Tibial nerve (tissue), 4 donors: ENCODE data around the gene GADD45A. TPM values are rescaled to one million over a fixed set of nuclear protein-coding genes. Genes with fewer than 3 reads are reported as not detected.

Source experiments
- DNase-seq, 2 donors: peaks; one replicate each; pipeline ENCODE4 v3.0.0-alpha.2; 2019; ENCODE audit warnings: low spot score in 2 of 2
- H3K27ac ChIP-seq, 4 donors: fragments of 200-600 bp; sonication (generic) in 3 of 4; one replicate each; pipeline ENCODE4 v1.5.1; 2017 to 2019; ENCODE audit warnings: mild to moderate bottlenecking in 1 of 4
- H3K27me3 ChIP-seq, 2 donors: fragments of 200-600 bp; sonication (generic) in 1 of 2; one replicate each; pipeline versions ENCODE4 v1.5.1 to v1.6.0; 2017 to 2019
- H3K36me3 ChIP-seq, 3 donors: fragments of 200-600 bp; sonication (generic); one replicate each; pipeline ENCODE4 v1.5.1; 2018 to 2019
- H3K4me1 ChIP-seq, 4 donors: fragments of 200-600 bp; sonication (generic) in 3 of 4; one replicate each; pipeline ENCODE4 v1.5.1; 2017 to 2019
- H3K4me3 ChIP-seq, 4 donors: fragments of 200-600 bp; sonication (generic) in 3 of 4; one replicate each; pipeline ENCODE4 v1.5.1; 2017 to 2019; ENCODE audit warnings: mild to moderate bottlenecking in 1 of 4, moderate library complexity in 1 of 4
- H3K9me3 ChIP-seq, 4 donors: fragments of 200-600 bp; sonication (generic) in 3 of 4; one replicate each; pipeline ENCODE4 v1.5.1; 2017 to 2019
- CTCF ChIP-seq, 5 experiments: fragments of 200-600 bp in 3 of 5; fragments of 450-650 bp in 2 of 5; sonication (generic) in 3 of 5; IDR thresholded peaks; one replicate each; pipeline ENCODE4 v1.5.1; 2016 to 2019; ENCODE audit warnings: antibody characterized with exemption in 5 of 5, mild to moderate bottlenecking in 3 of 5, moderate library complexity in 2 of 5
- EP300 ChIP-seq, 2 donors: sonication (generic); formaldehyde crosslinking; IDR thresholded peaks; one replicate each; pipeline ENCODE4 v1.6.1; 2017; ENCODE audit warnings: antibody characterized with exemption in 2 of 2, mild to moderate bottlenecking in 1 of 2
- POLR2A ChIP-seq, 2 donors: fragments of 450-650 bp; IDR thresholded peaks; one replicate each; pipeline ENCODE4 v1.6.1; 2017; ENCODE audit warnings: antibody characterized with exemption in 2 of 2, mild to moderate bottlenecking in 2 of 2, moderate library complexity in 2 of 2
- WGBS, 2 donors: methylation state at CpG; one replicate each; pipeline ENCODE4 v1.1.5; 2018; 5-methylcytosine and 5-hydroxymethylcytosine counted together
- total RNA-seq, 4 donors: library from RNA; depleted of rRNA; stranded (reverse); fragments of >200 nt; gene quantifications; one replicate each; pipeline ENCODE4 v1.1.0, GENCODE V29; 2016

Gene GADD45A
- total RNA-seq, 4 donors from 2014 or later: 53.1 to 95.4 (median 72.9) TPM

GRCh38 chr1:67645495-67646144, 39.4 kb upstream of the GADD45A start:
- peaks cover 0 to 31% (median 15%) of the 10 kb centered on the region in 4 donors for H3K4me1 ChIP-seq
- TF ChIP-seq CTCF (IDR thresholded peaks at IDR 0.05): no peak
- peak in 1 of 2 donors; percentile 80 for TF ChIP-seq EP300 (IDR thresholded peaks at IDR 0.05)
- H3K36me3 ChIP-seq: no peaks in the 10 kb centered on the region
- no peak overlapping the region for H3K4me3 ChIP-seq
- peak; percentile 69 for DNase-seq
- 26% methylated on average over 3 of the region's 3 CpGs for WGBS, 2 donors
- H3K27ac ChIP-seq: peak overlapping the region in 2 of 4 donors; percentile 46 to 68
- H3K9me3 ChIP-seq: no peaks in the 10 kb centered on the region
- H3K27me3 ChIP-seq: no peaks in the 10 kb centered on the region

GRCh38 chr1:67646145-67647035, 38.6 kb upstream of the GADD45A start:
- H3K36me3 ChIP-seq: no peaks in the 10 kb centered on the region
- 69 to 70% methylated on average over 3 of the region's 3 CpGs for WGBS, 2 donors
- peaks cover 0 to 31% (median 15%) of the 10 kb centered on the region in 4 donors for H3K4me1 ChIP-seq
- TF ChIP-seq POLR2A (IDR thresholded peaks at IDR 0.05): no peak
- TF ChIP-seq EP300 (IDR thresholded peaks at IDR 0.05): no peak
- no peak for TF ChIP-seq CTCF (IDR thresholded peaks at IDR 0.05)
- no peaks in the 10 kb centered on the region for H3K27me3 ChIP-seq
- DNase-seq: no peak
- H3K27ac ChIP-seq: peak overlapping the region; percentile 14 to 68 (median 42)
- no peak overlapping the region for H3K4me3 ChIP-seq
- H3K9me3 ChIP-seq: no peaks in the 10 kb centered on the region

GRCh38 chr1:67647036-67647798, 37.8 kb upstream of the GADD45A start:
- H3K36me3 ChIP-seq: no peaks in the 10 kb centered on the region
- peaks cover 0 to 31% (median 15%) of the 10 kb centered on the region in 4 donors for H3K4me1 ChIP-seq
- no peaks in the 10 kb centered on the region for H3K27me3 ChIP-seq
- TF ChIP-seq EP300 (IDR thresholded peaks at IDR 0.05) (no peak), CTCF (IDR thresholded peaks at IDR 0.05) (no peak), POLR2A (IDR thresholded peaks at IDR 0.05) (no peak)
- no peak overlapping the region for H3K4me3 ChIP-seq
- DNase-seq: peak in 1 of 2 donors; percentile 23
- no peaks in the 10 kb centered on the region for H3K9me3 ChIP-seq
- peak overlapping the region; percentile 14 to 68 (median 42) for H3K27ac ChIP-seq
- 63 to 66% methylated on average over 7 of the region's 7 CpGs for WGBS, 2 donors

GRCh38 chr1:67647814-67648358, 37.1 kb upstream of the GADD45A start:
- Histone ChIP-seq H3K36me3 (no peaks in the 10 kb centered on the region), H3K27me3 (no peaks in the 10 kb centered on the region), H3K4me1 (peaks cover 0 to 30% (median 15%) of the 10 kb centered on the region in 4 donors), H3K27ac (peak overlapping the region in 2 of 4 donors; percentile 46 to 68), H3K4me3 (no peak overlapping the region), H3K9me3 (no peaks in the 10 kb centered on the region)
- TF ChIP-seq POLR2A (IDR thresholded peaks at IDR 0.05): no peak
- no peak for TF ChIP-seq EP300 (IDR thresholded peaks at IDR 0.05)
- no peak for TF ChIP-seq CTCF (IDR thresholded peaks at IDR 0.05)
- WGBS, 2 donors: 84% methylated on average over 3 of the region's 3 CpGs
- no peak for DNase-seq
